SK-N-SH treated with all-trans-retinoic acid at 6 μM for 48 hours (cell line): Measurements from ENCODE around the gene MIPOL1.

ENCODE experiments used
- ATAC-seq: fragments of 200-7000 bp; cut with Tn5 transposase; 3 replicates; pipeline ENCODE4 v1.9.1; 2020; ENCODE audit warnings: mild to moderate bottlenecking, moderate library complexity
- ARNTL ChIP-seq: fragments of 450-650 bp; formaldehyde crosslinking; IDR thresholded peaks from 2 replicates; pipeline ENCODE4 v1.5.0; 2020; ENCODE audit warnings: low read depth, mild to moderate bottlenecking, moderate library complexity, borderline replicate concordance
- CSDC2 ChIP-seq: fragments of 250-450 bp; sonication (Bioruptor Pico); IDR thresholded peaks from 2 replicates; pipeline ENCODE4 v1.5.0; 2020; ENCODE audit warnings: mild to moderate bottlenecking, moderate library complexity
- ESRRG ChIP-seq: fragments of 250-450 bp; sonication (Bioruptor Pico); IDR thresholded peaks from 2 replicates; pipeline ENCODE4 v1.6.1; 2021; ENCODE audit warnings: mild to moderate bottlenecking
- GLIS3 ChIP-seq: fragments of 250-450 bp; sonication (Bioruptor Pico); IDR thresholded peaks from 2 replicates; pipeline ENCODE4 v1.5.0; 2020; ENCODE audit warnings: mild to moderate bottlenecking, moderate library complexity
- ISL1 ChIP-seq: fragments of 250-450 bp; sonication (Bioruptor Pico); IDR thresholded peaks from 2 replicates; pipeline ENCODE4 v2.1.2; 2022; ENCODE audit warnings: mild to moderate bottlenecking, moderate library complexity
- OSR1 ChIP-seq: fragments of 250-450 bp; sonication (Bioruptor Pico); IDR thresholded peaks from 2 replicates; pipeline ENCODE4 v1.8.0; 2022; ENCODE audit warnings: moderate library complexity, mild to moderate bottlenecking, inconsistent platforms
- PPARA ChIP-seq: fragments of 250-450 bp; sonication (Bioruptor Pico); IDR thresholded peaks from 2 replicates; pipeline ENCODE4 v1.5.0; 2020; ENCODE audit warnings: mild to moderate bottlenecking, borderline replicate concordance
- RARB ChIP-seq: fragments of 250-450 bp; sonication (Bioruptor Pico); IDR thresholded peaks from 2 replicates; pipeline ENCODE4 v1.8.0; 2021; ENCODE audit warnings: mild to moderate bottlenecking, moderate library complexity
- SNAI2 ChIP-seq: fragments of 250-450 bp; sonication (Bioruptor Pico); IDR thresholded peaks from 2 replicates; pipeline ENCODE4 v1.5.0; 2020; ENCODE audit warnings: mild to moderate bottlenecking, moderate library complexity
- TCF4 ChIP-seq: fragments of 250-450 bp; sonication (Bioruptor Pico); IDR thresholded peaks from 2 replicates; pipeline ENCODE4 v1.8.0; 2021; ENCODE audit warnings: mild to moderate bottlenecking, moderate library complexity, borderline replicate concordance
- ZC3H10 ChIP-seq: fragments of 250-450 bp; sonication (Bioruptor Pico); IDR thresholded peaks from 2 replicates; pipeline ENCODE4 v1.5.1; 2021; ENCODE audit warnings: mild to moderate bottlenecking, moderate library complexity
- ZFP3 ChIP-seq: fragments of 250-450 bp; sonication (Bioruptor Pico); IDR thresholded peaks from 2 replicates; pipeline ENCODE4 v1.5.0; 2020; ENCODE audit warnings: mild to moderate bottlenecking, moderate library complexity
- ZNF565 ChIP-seq: fragments of 450-650 bp; formaldehyde crosslinking; conservative IDR thresholded peaks from 2 replicates; pipeline ENCODE4 v1.5.0; 2020; ENCODE audit warnings: low read depth, mild to moderate bottlenecking, moderate library complexity
- ZNF70 ChIP-seq: fragments of 450-650 bp; formaldehyde crosslinking; IDR thresholded peaks from 2 replicates; pipeline ENCODE4 v1.5.0; 2020; ENCODE audit warnings: mild to moderate bottlenecking, moderate library complexity
- TF ChIP-seq, protein P1 (sequence below): fragments of 250-450 bp; sonication (Bioruptor Pico); IDR thresholded peaks from 2 replicates; pipeline ENCODE4 v1.8.0; 2021; ENCODE audit warnings: low read depth, mild to moderate bottlenecking, moderate library complexity, borderline replicate concordance
- TF ChIP-seq, protein P2 (sequence below): fragments of 250-450 bp; sonication (Bioruptor Pico); IDR thresholded peaks from 2 replicates; pipeline ENCODE4 v1.5.1; 2021; ENCODE audit warnings: mild to moderate bottlenecking, moderate library complexity
- TF ChIP-seq, protein P3 (sequence below): fragments of 250-450 bp; sonication (Bioruptor Pico); IDR thresholded peaks from 2 replicates; pipeline ENCODE4 v1.5.1; 2020; ENCODE audit warnings: low read depth, mild to moderate bottlenecking, moderate library complexity
- TF ChIP-seq, protein P4 (sequence below): fragments of 250-450 bp; sonication (Bioruptor Pico); IDR thresholded peaks from 2 replicates; pipeline ENCODE4 v1.8.0; 2020; ENCODE audit warnings: mild to moderate bottlenecking, moderate library complexity, borderline replicate concordance
- TF ChIP-seq, protein P5 (sequence below): fragments of 250-450 bp; sonication (Bioruptor Pico); IDR thresholded peaks from 2 replicates; pipeline ENCODE4 v1.5.0; 2020; ENCODE audit warnings: mild to moderate bottlenecking, moderate library complexity

MIPOL1 gene

DNA sequence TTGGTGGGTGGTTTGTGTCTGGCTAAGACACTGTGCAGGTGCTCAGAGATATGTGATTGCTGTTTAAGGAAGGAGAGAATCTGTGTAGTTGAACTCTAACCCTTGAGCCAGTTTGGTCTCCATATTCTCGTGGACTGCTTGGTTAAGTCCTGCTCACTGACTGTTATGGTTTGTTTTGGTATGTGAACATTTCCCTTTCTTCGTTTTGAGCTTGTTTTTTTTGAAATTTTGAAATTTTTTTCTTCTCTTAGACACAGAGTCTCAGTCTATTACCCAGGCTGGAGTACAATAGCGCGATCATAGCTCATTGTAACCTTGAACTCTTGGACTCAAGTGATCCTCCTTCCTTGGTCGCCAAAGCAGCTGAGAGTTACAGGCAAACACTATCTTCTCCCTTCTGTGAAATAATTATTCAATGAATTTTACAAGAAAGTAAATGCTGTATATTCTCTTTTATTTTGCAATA lies 40.0 kb downstream of the MIPOL1 start:
- no peak for ATAC-seq

DNA sequence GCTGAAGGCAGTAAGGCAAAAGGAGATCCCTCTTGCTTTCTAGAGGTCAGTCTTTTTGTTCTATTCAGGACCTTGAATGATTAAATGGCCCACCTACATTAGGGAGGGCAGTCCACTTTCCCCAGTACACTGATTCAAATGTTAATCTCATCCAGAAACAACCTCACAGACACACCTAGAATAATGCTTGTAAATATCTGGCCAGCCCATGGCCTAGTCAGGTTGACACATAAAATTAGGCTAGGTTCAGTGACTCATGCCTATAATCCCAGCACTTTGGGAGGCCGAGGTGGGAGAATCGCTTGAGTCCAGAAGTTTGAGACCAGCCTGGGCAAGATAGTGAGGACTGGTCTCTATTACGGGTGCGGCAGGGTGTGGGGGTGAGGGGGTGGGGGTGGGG lies 43.5 kb downstream of the MIPOL1 start:
- ATAC-seq, result no peak
- TF ChIP-seq, protein P1, sequence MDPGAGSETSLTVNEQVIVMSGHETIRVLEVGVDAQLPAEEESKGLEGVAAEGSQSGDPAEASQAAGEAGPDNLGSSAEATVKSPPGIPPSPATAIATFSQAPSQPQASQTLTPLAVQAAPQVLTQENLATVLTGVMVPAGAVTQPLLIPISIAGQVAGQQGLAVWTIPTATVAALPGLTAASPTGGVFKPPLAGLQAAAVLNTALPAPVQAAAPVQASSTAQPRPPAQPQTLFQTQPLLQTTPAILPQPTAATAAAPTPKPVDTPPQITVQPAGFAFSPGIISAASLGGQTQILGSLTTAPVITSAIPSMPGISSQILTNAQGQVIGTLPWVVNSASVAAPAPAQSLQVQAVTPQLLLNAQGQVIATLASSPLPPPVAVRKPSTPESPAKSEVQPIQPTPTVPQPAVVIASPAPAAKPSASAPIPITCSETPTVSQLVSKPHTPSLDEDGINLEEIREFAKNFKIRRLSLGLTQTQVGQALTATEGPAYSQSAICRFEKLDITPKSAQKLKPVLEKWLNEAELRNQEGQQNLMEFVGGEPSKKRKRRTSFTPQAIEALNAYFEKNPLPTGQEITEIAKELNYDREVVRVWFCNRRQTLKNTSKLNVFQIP (CRISPR knock-in tag), result no peak
- TF ChIP-seq CSDC2 (CRISPR knock-in tag) (no peak), ZFP3 (CRISPR knock-in tag) (no peak), ZNF565 (no peak), GLIS3 (CRISPR knock-in tag) (no peak), ARNTL (CRISPR knock-in tag) (no peak), PPARA (CRISPR knock-in tag) (no peak), ESRRG (CRISPR knock-in tag) (no peak)
- TF ChIP-seq, protein P2, sequence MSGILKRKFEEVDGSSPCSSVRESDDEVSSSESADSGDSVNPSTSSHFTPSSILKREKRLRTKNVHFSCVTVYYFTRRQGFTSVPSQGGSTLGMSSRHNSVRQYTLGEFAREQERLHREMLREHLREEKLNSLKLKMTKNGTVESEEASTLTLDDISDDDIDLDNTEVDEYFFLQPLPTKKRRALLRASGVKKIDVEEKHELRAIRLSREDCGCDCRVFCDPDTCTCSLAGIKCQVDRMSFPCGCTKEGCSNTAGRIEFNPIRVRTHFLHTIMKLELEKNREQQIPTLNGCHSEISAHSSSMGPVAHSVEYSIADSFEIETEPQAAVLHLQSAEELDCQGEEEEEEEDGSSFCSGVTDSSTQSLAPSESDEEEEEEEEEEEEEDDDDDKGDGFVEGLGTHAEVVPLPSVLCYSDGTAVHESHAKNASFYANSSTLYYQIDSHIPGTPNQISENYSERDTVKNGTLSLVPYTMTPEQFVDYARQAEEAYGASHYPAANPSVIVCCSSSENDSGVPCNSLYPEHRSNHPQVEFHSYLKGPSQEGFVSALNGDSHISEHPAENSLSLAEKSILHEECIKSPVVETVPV (CRISPR knock-in tag), result no peak
- TF ChIP-seq, protein P3, sequence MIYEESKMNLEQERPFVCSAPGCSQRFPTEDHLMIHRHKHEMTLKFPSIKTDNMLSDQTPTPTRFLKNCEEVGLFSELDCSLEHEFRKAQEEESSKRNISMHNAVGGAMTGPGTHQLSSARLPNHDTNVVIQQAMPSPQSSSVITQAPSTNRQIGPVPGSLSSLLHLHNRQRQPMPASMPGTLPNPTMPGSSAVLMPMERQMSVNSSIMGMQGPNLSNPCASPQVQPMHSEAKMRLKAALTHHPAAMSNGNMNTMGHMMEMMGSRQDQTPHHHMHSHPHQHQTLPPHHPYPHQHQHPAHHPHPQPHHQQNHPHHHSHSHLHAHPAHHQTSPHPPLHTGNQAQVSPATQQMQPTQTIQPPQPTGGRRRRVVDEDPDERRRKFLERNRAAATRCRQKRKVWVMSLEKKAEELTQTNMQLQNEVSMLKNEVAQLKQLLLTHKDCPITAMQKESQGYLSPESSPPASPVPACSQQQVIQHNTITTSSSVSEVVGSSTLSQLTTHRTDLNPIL (CRISPR knock-in tag), result no peak
- TF ChIP-seq, protein P4, sequence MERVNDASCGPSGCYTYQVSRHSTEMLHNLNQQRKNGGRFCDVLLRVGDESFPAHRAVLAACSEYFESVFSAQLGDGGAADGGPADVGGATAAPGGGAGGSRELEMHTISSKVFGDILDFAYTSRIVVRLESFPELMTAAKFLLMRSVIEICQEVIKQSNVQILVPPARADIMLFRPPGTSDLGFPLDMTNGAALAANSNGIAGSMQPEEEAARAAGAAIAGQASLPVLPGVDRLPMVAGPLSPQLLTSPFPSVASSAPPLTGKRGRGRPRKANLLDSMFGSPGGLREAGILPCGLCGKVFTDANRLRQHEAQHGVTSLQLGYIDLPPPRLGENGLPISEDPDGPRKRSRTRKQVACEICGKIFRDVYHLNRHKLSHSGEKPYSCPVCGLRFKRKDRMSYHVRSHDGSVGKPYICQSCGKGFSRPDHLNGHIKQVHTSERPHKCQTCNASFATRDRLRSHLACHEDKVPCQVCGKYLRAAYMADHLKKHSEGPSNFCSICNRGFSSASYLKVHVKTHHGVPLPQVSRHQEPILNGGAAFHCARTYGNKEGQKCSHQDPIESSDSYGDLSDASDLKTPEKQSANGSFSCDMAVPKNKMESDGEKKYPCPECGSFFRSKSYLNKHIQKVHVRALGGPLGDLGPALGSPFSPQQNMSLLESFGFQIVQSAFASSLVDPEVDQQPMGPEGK (CRISPR knock-in tag), result no peak

More for the DNA sequence above, 40.0 kb downstream of the MIPOL1 start:
- TF ChIP-seq TCF4 (CRISPR knock-in tag), result no peak
- no peak for TF ChIP-seq SNAI2
- TF ChIP-seq, protein P1 (CRISPR knock-in tag), result no peak
- TF ChIP-seq, protein P5, sequence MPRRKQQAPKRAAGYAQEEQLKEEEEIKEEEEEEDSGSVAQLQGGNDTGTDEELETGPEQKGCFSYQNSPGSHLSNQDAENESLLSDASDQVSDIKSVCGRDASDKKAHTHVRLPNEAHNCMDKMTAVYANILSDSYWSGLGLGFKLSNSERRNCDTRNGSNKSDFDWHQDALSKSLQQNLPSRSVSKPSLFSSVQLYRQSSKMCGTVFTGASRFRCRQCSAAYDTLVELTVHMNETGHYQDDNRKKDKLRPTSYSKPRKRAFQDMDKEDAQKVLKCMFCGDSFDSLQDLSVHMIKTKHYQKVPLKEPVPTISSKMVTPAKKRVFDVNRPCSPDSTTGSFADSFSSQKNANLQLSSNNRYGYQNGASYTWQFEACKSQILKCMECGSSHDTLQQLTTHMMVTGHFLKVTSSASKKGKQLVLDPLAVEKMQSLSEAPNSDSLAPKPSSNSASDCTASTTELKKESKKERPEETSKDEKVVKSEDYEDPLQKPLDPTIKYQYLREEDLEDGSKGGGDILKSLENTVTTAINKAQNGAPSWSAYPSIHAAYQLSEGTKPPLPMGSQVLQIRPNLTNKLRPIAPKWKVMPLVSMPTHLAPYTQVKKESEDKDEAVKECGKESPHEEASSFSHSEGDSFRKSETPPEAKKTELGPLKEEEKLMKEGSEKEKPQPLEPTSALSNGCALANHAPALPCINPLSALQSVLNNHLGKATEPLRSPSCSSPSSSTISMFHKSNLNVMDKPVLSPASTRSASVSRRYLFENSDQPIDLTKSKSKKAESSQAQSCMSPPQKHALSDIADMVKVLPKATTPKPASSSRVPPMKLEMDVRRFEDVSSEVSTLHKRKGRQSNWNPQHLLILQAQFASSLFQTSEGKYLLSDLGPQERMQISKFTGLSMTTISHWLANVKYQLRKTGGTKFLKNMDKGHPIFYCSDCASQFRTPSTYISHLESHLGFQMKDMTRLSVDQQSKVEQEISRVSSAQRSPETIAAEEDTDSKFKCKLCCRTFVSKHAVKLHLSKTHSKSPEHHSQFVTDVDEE (CRISPR knock-in tag), result no peak
- TF ChIP-seq GLIS3 (CRISPR knock-in tag), result no peak
- no peak for TF ChIP-seq ZNF70 (CRISPR knock-in tag)
- TF ChIP-seq OSR1, result no peak
- TF ChIP-seq ZC3H10, result no peak
- TF ChIP-seq ARNTL (CRISPR knock-in tag), result no peak
- no peak for TF ChIP-seq ESRRG (CRISPR knock-in tag)
- TF ChIP-seq, protein P4 (CRISPR knock-in tag), result no peak
- no peak for TF ChIP-seq CSDC2 (CRISPR knock-in tag)
- no peak for TF ChIP-seq RARB
- no peak for TF ChIP-seq ISL1
- TF ChIP-seq, protein P2 (CRISPR knock-in tag), result no peak
- TF ChIP-seq ZNF565, result no peak
- TF ChIP-seq, protein P3 (CRISPR knock-in tag), result no peak
- TF ChIP-seq PPARA (CRISPR knock-in tag), result no peak
- TF ChIP-seq ZFP3 (CRISPR knock-in tag), result no peak
